ENCODE measurements around the gene ALDOB.

GRCh38 chr9:101432740-101433139 is 2.8 kb downstream of the ALDOB start:
- TF ChIP-seq EHMT2 (IDR thresholded peaks at IDR 0.05; ENCODE audit: low read depth), result no peak
- no peak for TF ChIP-seq CTCF (IDR thresholded peaks at IDR 0.05)
- TF ChIP-seq EHF (CRISPR knock-in tag; IDR thresholded peaks at IDR 0.05), result no peak
- TF ChIP-seq USF2 (IDR thresholded peaks at IDR 0.05), result no peak
- TF ChIP-seq POLR2A (IDR thresholded peaks at IDR 0.05; ENCODE audit: low read length), result no peak
- no peak for TF ChIP-seq ZFP36 (IDR thresholded peaks at IDR 0.05; ENCODE audit: borderline replicate concordance, partially characterized antibody)
- TF ChIP-seq CEBPB (IDR thresholded peaks at IDR 0.05), result no peak
- TF ChIP-seq HDAC2 (IDR thresholded peaks at IDR 0.05), result no peak
- TF ChIP-seq CBX8 (IDR thresholded peaks at IDR 0.05), result no peak
- no peak for TF ChIP-seq SREBF2 (IDR thresholded peaks at IDR 0.05)

Data from A549 (cell line).